ENCODE results near the gene IFITM2. TPM values are rescaled to one million over a fixed set of nuclear protein-coding genes. Genes with fewer than 3 reads are reported as not detected.

The IFITM2 gene
- total and polyA plus RNA-seq, 4 donors = 8.5 to 1,441 (median 404) TPM

- Histone ChIP-seq H3K27me3 (ENCODE audit: control insufficient read depth in 4 of 4, insufficient read depth in 4 of 4, low read length in 3 of 4) (no peaks in the 10 kb centered on the region), H3K27ac (ENCODE audit: low read depth in 1 of 2, low read length in 2 of 2) (peak overlapping the region; percentile 68 to 72), H3K9ac (ENCODE audit: low read depth in 1 of 2, low read length in 2 of 2) (peak overlapping the region in 1 of 2 donors; percentile 52), H3K9me3 (ENCODE audit: control insufficient read depth in 4 of 4, low read length in 3 of 4) (no peaks in the 10 kb centered on the region), H3K36me3 (ENCODE audit: control insufficient read depth in 4 of 4, insufficient read depth in 3 of 4, low read depth in 1 of 4, low read length in 3 of 4) (no peaks in the 10 kb centered on the region), H3K4me3 (ENCODE audit: low read depth in 1 of 3, low read length in 3 of 3) (peak overlapping the region; percentile 56 to 65 (median 61)), H3K4me1 (ENCODE audit: control insufficient read depth in 4 of 4, insufficient read depth in 4 of 4, low read length in 3 of 4) (peaks cover 12 to 43% (median 30%) of the 10 kb centered on the region in 4 donors)
- 2% methylated on average over 85 of the region's 85 CpGs for WGBS
- TF ChIP-seq, protein P1, sequence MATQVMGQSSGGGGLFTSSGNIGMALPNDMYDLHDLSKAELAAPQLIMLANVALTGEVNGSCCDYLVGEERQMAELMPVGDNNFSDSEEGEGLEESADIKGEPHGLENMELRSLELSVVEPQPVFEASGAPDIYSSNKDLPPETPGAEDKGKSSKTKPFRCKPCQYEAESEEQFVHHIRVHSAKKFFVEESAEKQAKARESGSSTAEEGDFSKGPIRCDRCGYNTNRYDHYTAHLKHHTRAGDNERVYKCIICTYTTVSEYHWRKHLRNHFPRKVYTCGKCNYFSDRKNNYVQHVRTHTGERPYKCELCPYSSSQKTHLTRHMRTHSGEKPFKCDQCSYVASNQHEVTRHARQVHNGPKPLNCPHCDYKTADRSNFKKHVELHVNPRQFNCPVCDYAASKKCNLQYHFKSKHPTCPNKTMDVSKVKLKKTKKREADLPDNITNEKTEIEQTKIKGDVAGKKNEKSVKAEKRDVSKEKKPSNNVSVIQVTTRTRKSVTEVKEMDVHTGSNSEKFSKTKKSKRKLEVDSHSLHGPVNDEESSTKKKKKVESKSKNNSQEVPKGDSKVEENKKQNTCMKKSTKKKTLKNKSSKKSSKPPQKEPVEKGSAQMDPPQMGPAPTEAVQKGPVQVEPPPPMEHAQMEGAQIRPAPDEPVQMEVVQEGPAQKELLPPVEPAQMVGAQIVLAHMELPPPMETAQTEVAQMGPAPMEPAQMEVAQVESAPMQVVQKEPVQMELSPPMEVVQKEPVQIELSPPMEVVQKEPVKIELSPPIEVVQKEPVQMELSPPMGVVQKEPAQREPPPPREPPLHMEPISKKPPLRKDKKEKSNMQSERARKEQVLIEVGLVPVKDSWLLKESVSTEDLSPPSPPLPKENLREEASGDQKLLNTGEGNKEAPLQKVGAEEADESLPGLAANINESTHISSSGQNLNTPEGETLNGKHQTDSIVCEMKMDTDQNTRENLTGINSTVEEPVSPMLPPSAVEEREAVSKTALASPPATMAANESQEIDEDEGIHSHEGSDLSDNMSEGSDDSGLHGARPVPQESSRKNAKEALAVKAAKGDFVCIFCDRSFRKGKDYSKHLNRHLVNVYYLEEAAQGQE (IDR thresholded peaks at IDR 0.05) = peak; percentile 85
- TF ChIP-seq RXRA (IDR thresholded peaks at IDR 0.05) (peak in 1 of 2 donors; percentile 30), JUND (IDR thresholded peaks at IDR 0.05) (no peak), HNF4A (conservative IDR thresholded peaks at IDR 0.05) (peak; percentile 72 to 81), HNF4G (IDR thresholded peaks at IDR 0.05) (no peak), SP1 (IDR thresholded peaks at IDR 0.05) (peak; percentile 53), NR2F2 (IDR thresholded peaks at IDR 0.05) (no peak), TAF1 (conservative IDR thresholded peaks at IDR 0.05) (no peak), FOXA1 (IDR thresholded peaks at IDR 0.05) (no peak), YY1 (IDR thresholded peaks at IDR 0.05) (peak; percentile 89), FOXA2 (IDR thresholded peaks at IDR 0.05) (no peak)
- TF ChIP-seq, protein P2, sequence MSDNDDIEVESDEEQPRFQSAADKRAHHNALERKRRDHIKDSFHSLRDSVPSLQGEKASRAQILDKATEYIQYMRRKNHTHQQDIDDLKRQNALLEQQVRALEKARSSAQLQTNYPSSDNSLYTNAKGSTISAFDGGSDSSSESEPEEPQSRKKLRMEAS (IDR thresholded peaks at IDR 0.05) = no peak
- TF ChIP-seq, protein P3, sequence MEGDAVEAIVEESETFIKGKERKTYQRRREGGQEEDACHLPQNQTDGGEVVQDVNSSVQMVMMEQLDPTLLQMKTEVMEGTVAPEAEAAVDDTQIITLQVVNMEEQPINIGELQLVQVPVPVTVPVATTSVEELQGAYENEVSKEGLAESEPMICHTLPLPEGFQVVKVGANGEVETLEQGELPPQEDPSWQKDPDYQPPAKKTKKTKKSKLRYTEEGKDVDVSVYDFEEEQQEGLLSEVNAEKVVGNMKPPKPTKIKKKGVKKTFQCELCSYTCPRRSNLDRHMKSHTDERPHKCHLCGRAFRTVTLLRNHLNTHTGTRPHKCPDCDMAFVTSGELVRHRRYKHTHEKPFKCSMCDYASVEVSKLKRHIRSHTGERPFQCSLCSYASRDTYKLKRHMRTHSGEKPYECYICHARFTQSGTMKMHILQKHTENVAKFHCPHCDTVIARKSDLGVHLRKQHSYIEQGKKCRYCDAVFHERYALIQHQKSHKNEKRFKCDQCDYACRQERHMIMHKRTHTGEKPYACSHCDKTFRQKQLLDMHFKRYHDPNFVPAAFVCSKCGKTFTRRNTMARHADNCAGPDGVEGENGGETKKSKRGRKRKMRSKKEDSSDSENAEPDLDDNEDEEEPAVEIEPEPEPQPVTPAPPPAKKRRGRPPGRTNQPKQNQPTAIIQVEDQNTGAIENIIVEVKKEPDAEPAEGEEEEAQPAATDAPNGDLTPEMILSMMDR (IDR thresholded peaks at IDR 0.05; ENCODE audit: low read depth, low read length, missing input control) = no peak
- DNase-seq (ENCODE audit: low spot score) = no peak
Measured at GRCh38 chr11:279966-280705, 27.5 kb upstream of the IFITM2 start.

GRCh38 chr11:280706-281485 is 26.7 kb upstream of the IFITM2 start:
- Histone ChIP-seq H3K27me3 (ENCODE audit: control insufficient read depth in 4 of 4, insufficient read depth in 4 of 4, low read length in 3 of 4) (no peaks in the 10 kb centered on the region), H3K9me3 (ENCODE audit: control insufficient read depth in 4 of 4, low read length in 3 of 4) (no peaks in the 10 kb centered on the region), H3K36me3 (ENCODE audit: control insufficient read depth in 4 of 4, insufficient read depth in 3 of 4, low read depth in 1 of 4, low read length in 3 of 4) (no peaks in the 10 kb centered on the region), H3K4me1 (ENCODE audit: control insufficient read depth in 4 of 4, insufficient read depth in 4 of 4, low read length in 3 of 4) (peaks cover 12 to 43% (median 30%) of the 10 kb centered on the region in 4 donors), H3K9ac (ENCODE audit: low read depth in 1 of 2, low read length in 2 of 2) (no peak overlapping the region), H3K4me3 (ENCODE audit: low read depth in 1 of 3, low read length in 3 of 3) (peak overlapping the region; percentile 23 to 56 (median 25)), H3K27ac (ENCODE audit: low read depth in 1 of 2, low read length in 2 of 2) (peak overlapping the region in 1 of 2 donors; percentile 72)
- no peak for DNase-seq (ENCODE audit: low spot score)
- WGBS = 37% methylated on average over 79 of the region's 79 CpGs
- TF ChIP-seq EGR1 (IDR thresholded peaks at IDR 0.05; ENCODE audit: low read depth in 2 of 2) (no peak), FOXA2 (IDR thresholded peaks at IDR 0.05) (no peak), TAF1 (conservative IDR thresholded peaks at IDR 0.05) (no peak), RXRA (IDR thresholded peaks at IDR 0.05) (no peak), SP1 (IDR thresholded peaks at IDR 0.05) (no peak), HNF4G (IDR thresholded peaks at IDR 0.05) (no peak), JUND (IDR thresholded peaks at IDR 0.05) (no peak), ATF3 (IDR thresholded peaks at IDR 0.05) (no peak), NR2F2 (IDR thresholded peaks at IDR 0.05) (no peak), RAD21 (IDR thresholded peaks at IDR 0.05) (no peak)
- TF ChIP-seq, protein P1 (IDR thresholded peaks at IDR 0.05) = no peak
- TF ChIP-seq, protein P2 (IDR thresholded peaks at IDR 0.05) = no peak
- TF ChIP-seq, protein P3 (IDR thresholded peaks at IDR 0.05; ENCODE audit: low read depth, low read length, missing input control) = no peak

Data from liver (tissue), 9 donors.